Measurements from ENCODE around the gene MRPL10.

Gene MRPL10

GRCh38 chr17:47869114-47869513 lies 37.8 kb upstream of the MRPL10 start:
- no peak for TF ChIP-seq CTCF (IDR thresholded peaks at IDR 0.05; ENCODE audit: extremely low read depth, missing control alignments)
- no peak for DNase-seq (ENCODE audit: low spot score)

- TF ChIP-seq CTCF (IDR thresholded peaks at IDR 0.05; ENCODE audit: extremely low read depth, missing control alignments) = no peak
- no peak for DNase-seq (ENCODE audit: low spot score)
Measured at GRCh38 chr17:47867813-47868533, 36.6 kb upstream of the MRPL10 start.

GRCh38 chr17:47866941-47867340 lies 35.6 kb upstream of the MRPL10 start:
- TF ChIP-seq CTCF (IDR thresholded peaks at IDR 0.05; ENCODE audit: extremely low read depth, missing control alignments) = no peak
- no peak for DNase-seq (ENCODE audit: low spot score)

- no peak for TF ChIP-seq CTCF (IDR thresholded peaks at IDR 0.05; ENCODE audit: extremely low read depth, missing control alignments)
Measured at GRCh38 chr17:47864791-47865216, 33.5 kb upstream of the MRPL10 start.

GRCh38 chr17:47862621-47863440 lies 31.5 kb upstream of the MRPL10 start:
- no peak for DNase-seq (ENCODE audit: low spot score)
- TF ChIP-seq CTCF (IDR thresholded peaks at IDR 0.05; ENCODE audit: extremely low read depth, missing control alignments) = no peak

More at GRCh38 chr17:47864791-47865216, 33.5 kb upstream of the MRPL10 start:
- no peak for DNase-seq (ENCODE audit: low spot score)

- no peak for DNase-seq (ENCODE audit: low spot score)
- TF ChIP-seq CTCF (IDR thresholded peaks at IDR 0.05; ENCODE audit: extremely low read depth, missing control alignments) = no peak
Measured at GRCh38 chr17:47860386-47860785, 29.0 kb upstream of the MRPL10 start.
